Measurements from ENCODE around the gene MPDZ.

MPDZ gene

DNA sequence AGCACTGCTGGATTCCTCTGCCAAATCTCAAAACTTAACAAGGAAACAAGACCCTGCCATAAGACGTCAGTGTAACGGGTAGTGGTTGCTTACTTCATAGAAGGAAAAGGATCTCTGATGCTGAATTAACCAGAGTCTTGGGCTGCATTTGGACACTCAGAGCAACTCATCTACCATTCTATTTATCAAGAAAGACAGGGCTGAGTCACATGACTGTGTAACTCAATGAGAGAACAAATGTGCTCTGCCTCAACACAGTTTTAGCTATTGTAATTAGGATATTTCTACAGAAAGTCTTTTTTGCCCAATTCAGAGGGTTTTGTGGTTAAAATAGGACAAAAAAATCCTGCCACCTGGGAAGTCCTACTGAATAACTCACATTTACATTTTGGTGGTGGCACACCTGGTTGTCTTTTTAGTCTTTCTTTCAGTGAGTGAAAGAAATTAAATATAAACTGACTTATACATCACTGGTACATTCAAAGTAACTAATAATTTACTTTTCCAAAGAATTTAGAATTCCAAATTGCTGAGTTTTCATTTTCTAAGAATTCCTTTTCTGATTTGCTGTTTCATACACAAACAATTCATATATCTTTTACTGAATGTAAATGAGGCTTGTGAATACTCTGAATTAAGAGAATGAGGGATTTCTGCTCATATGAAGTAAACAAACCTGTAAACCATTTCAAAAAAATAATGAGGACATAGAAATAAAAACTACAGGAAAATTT is 104.4 kb downstream of the MPDZ start:
- DNase-seq = no peak

DNA sequence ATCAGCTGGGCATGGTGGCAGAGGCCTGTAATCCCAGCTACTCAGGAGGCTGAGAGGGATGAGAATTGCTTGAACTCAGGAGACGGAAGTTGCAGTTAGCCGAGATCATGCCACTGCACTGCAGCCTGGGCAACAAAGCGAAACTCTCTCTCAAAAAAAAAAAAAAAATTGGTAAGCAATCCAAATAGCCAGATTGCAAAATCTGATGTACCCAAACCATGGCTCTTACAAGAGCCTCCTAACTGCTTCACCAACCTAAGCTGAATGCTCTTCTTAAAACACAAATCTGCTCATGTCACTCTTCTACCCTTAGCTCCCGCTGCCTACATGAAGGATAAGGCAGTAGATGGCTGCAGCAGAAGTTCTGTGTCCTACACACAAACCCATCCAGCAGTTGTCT is 105.9 kb downstream of the MPDZ start:
- DNase-seq = no peak

DNA sequence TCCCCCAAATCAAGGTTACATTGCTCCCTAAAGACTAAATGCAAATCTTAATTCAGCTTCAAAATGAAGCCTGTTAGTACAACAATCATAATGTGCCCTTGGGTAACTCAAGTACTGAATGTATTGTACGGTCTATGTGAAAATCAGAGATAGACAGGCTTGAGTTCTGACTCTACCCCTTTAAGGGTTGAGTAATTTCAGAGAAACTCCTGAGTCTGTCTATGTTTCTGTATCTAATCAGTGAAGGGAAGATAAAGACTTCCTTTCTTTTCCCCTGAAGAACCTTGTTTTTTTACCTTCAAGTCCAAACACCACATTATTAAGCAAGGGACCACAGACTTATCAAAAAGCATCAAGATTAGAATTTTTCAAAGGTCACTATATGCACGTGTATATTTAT is 108.2 kb downstream of the MPDZ start:
- DNase-seq = no peak

DNA sequence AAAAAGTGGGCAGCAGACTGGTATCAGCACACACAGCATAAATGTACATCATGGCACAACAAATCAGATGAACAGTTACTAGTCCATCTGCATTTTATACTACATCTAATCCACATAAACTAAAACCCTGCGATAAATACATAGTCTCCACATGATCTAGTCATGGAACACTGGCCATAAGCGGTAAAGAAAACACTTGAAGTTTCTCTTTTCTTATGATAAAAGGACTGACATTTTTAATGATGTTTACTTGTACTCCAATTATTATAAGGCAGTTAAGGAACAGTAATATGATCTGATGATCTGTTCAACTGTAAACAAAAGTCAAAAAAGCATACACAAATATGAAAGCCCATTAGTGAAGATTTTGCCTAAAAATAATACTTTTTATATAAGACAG is 112.5 kb downstream of the MPDZ start:
- no peak for DNase-seq

DNA sequence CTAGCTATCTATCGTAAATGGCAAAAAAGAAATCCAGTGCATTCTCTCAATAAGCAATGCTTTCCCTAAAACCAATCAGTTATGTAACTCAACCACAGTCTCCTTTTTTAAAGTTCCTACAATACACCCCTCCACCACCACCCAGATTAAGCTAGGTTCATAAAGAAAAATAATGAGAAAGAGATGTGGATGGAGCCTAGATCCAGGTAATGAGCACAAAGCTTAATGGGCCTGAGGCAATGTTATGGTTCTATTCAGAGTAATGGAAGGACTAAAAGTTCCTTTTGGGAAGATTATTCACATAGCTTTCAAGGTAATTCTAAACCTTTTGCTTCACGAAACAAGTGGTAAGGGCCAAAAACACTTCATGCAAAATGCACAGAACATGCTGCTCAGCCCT is 113.5 kb downstream of the MPDZ start:
- no peak for DNase-seq

DNA sequence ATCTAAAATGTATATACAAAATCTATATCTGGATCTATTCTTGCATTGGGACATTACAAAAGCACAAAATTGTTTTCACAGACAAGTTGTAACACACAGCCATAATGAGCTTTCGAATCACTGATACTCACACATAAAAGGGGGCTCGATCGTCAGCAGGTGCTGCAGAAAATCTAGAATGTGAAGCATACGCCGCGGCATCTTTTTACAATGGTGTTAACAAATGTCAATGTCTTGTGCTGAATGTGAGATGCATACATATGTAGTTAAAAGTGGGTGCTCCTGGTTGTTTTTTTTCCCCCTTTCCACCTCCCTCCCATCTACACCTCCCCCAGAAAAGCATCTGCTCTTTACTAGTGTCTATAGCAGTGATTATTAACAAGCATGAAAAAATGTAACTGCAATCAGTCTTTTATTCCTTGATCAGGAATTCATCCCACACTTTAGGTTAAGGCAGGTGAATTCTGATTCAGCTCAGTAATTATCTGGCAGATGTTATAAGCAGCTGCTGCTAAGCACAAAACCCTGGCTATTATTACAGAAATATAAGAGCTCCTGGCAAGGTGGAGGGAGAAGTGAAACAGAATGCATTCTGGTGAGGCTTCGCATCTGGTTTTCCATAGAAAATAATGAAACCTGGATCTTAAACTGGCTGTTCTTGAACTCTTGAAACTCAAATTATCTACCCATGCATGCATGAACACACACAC is 114.1 kb downstream of the MPDZ start:
- no peak for DNase-seq

DNA sequence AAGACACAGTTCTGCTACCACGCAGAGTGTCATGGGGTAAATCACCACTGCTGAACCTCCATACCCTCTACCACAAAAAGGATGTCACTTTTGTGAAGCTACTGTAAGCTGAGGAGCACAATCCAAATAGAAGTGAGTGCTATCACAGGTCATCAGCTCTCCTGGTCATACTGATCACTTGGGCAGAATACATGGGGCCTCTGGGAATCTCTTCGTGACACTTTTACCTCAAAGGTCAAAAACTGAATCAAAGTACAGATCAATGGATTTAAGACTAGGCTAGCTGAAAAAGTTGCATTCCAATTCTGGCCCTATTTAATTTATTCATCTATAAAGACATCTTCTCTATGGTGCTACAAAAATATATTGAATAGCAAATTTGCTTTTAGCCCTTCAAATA is 115.5 kb downstream of the MPDZ start:
- DNase-seq = no peak

DNA sequence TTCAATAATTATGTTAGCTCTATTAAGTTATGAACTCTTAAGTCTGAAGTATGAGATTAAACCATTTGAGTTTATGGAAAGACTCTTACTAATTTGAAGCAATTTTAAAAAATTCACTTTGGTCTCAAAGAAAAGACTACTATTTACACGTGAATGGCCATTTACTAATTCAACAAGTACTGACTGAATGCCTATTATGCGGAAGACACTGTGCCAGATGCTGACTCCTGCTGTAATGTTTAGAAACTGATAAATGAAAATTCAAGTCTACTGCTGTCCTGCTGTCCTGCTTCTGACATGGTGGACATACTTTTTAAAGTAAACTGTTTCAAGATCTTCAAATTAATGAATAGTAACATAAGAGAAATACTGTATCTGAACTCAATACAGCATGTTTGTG is 116.2 kb downstream of the MPDZ start:
- DNase-seq = no peak

DNA sequence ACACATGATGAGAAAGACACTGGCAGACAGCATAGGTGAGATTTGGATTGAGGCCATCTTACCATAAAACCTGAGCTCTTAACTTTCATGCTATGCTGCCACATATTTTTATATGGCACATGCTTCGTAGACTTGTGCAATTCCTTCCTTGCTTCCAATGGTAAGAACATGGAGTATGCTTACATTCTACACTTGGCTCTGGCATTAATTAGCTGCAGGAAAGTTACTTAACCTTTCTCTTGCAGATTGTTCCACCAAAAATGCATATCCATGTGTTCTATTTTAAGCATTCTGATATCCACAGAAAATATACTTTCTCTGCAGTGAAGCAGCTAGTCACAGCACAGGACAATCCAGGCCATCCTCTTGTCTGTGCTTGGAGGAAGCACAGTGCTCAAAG is 119.4 kb downstream of the MPDZ start:
- DNase-seq = no peak

DNA sequence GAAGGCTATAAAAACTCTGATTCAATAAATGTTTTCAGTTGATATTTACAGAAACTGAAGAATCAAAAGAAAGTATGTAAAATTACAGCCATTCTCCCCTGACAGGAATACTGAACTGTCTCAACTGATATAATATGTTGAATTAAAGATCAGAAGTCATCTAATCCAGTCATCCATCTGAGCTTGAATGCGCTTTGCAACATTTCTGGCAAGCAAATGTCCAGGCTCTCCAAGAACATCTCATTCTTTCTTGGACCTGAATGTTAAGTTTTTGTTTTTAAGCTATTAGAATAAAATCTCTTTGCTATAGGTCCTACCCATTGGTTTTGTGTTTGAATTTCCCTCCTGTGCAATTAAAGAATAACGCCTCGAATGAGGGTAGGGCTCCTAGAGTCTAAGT is 120.5 kb downstream of the MPDZ start:
- DNase-seq = no peak

DNA sequence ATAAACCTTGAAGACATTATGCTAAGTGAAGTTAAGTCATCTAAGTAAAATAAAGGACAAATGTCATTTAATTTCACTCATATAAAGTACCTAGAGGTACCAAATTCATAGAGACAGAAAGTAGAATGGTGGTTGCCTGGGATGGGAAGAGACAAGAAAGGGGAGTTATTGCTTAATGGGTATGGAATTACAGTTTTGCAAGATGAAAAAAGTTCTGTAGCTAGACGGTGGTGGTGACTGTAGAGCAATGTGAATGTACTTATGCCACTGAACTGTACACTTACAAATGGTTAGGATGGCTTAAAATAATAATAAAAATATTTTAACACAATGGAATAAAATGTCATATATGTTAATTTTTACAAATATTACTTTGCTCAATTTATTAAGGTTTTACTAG is 128.0 kb downstream of the MPDZ start:
- DNase-seq = no peak

DNA sequence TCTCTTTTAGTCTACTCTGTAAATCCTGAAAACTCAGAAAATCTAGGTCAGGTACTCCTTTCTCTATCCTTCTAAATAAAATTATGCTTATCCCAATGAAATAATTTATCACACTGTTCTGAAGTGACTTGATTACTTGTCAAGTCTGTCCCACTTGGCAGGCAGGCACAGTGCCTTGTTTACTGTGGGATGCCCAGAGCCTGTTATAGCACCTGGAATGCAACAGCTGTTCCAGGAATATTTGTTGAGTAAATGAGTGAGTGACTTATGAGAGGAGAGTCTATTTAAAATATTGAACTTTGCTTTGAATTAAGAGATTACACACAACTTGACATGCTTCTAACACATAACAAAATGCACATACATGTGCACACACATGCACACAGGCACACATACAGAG is 130.0 kb downstream of the MPDZ start:
- no peak for DNase-seq

DNA sequence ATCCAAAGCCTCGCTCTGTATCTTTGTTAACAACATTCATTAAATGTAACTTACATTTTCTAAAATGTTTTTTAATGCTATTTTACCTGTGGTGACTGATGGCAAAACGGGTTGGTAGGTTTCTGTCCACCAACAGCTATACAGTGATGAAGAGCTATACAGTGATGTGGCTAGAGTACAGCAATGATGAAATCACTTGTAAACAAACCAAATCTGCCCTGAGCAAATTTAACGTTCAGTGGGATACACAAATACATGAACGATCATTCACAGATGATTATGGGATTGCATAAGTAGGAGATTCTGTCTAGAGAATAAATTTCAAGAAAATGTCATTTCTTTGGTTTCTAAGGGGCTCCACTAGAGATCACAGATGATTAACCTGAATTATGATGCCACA is 132.7 kb downstream of the MPDZ start:
- DNase-seq = no peak

DNA sequence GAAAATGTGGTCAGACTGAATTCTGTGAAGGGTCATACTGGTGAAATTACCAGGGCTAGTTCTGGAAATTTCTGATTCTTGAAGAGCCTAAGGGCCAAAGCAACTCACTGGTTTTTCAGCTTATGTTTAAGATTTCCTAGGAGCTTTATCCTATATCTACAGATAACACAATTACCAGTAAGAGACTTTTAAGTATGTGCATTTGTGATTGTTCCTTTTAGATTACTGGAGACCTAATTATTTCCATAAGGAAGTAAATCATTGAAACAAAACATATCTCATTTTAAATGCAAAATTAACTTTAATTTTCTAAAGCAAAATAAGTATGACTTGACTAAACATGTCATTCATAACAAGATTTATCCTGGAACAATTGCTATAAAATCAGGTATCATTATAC is 134.2 kb downstream of the MPDZ start:
- no peak for DNase-seq

DNA sequence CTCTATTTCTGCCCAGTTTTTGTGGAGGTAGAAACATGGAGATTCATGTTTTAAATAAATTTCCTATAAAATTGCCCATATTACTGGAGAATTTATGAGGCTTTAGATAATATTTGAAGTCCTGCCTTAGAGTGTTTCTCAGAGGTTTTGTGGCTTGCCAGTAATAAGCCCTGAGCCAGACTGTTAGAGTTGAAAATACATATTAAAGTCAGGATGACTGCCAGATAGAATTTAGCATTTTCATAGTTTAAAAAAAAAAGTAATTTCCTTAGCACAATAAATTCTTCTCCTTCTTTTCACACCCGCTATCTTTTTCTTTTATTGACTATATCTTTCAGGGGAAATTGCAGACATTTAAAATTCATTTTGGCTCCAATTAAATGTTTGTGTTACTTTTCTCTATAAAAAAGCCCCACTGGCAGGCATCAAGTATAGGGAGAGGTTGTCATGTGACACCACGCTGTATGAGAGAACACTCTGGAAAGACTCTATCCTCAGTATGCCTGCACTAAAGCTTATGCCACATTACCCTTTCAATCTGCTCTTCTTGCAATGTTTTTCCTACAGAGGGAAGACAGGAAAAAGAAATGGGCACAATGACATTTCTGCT is 135.2 kb downstream of the MPDZ start:
- DNase-seq = no peak

DNA sequence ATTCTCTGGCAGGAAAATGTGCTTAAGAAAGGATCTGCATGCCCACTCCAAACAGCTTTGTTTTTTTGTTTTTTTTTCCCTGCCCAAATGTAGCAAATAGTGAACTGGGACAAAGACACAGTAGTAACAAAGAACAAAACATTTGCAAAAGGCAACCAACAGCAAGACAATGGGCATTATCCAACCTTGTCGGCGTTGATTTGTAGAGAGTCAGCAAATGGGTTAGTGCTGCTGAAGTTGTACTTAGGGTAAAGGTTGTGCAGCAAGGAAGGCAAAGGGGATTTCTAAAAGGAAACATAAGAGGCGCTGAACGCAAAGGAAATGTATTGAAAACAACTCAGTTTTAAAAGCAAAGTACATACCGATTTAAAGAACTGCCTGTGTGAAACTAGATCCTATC is 136.2 kb downstream of the MPDZ start:
- DNase-seq = no peak

DNA sequence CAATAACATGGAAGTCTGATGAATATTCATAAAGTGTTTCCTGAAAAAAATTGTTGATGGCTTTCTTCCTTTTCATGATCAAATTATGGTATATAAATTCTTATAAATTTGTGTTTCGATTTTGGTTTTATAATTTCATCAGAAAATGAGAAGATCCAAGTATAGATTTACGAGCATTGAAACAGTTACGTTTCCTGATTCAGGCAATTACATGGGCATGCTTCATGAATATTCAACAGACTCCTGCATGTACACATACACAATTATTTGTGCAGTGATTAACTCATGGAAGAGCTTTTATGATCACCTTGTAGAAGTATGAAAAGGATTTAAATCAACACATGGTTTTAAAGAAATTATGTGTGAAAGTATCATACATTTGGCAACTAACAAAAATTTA is 136.7 kb downstream of the MPDZ start:
- DNase-seq = no peak

DNA sequence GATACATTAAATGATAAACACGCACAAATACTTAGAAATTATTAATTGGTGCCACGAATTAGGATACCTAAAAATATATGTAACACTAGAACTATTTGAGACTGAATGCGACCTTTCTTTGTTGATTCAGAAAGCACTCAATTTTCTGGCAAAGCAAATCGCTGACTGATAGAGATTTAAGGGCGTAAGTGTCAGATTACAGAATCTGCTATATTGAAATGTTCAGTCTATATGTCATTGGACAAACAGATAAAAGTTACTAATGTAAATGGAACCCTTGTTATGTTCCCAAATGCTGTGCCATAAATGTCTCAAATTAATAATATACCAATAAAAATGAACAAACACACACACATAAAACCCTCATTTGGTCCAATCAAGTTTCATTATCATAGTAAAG is 137.9 kb downstream of the MPDZ start:
- DNase-seq = no peak

DNA sequence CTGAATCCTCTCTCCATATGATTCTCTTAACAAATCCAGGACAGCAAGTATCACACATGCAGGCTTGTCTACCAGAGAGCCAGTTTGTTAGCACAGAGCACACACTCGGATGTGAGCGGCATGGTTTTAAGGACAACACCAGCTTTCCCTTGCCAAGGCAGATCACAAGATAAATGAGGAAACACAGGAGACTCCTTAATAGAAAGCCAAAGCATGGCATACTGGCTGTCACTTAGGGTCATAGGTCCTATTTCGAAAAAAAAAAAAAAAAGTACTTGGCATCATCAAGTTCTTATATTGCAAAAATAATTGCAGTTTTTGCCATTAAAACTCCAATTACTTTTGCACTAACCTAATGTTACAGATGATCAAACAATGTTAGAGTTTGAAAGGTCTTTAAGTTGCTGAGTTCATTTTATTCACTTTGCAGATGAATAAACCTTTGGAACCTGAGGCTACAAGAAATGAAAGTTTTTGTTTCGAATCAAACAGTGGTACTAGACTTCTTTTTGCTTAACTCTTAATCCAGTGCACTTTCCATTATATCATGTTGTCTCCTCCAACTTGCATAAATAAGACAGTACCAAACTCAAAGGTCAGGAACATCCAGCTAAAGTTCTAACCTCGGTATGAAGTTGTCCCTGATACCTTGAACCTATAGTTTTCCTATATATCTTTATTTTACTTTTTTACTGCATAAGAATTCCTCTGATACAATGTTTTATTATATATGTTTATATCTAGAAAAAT is 138.5 kb downstream of the MPDZ start:
- DNase-seq = no peak

DNA sequence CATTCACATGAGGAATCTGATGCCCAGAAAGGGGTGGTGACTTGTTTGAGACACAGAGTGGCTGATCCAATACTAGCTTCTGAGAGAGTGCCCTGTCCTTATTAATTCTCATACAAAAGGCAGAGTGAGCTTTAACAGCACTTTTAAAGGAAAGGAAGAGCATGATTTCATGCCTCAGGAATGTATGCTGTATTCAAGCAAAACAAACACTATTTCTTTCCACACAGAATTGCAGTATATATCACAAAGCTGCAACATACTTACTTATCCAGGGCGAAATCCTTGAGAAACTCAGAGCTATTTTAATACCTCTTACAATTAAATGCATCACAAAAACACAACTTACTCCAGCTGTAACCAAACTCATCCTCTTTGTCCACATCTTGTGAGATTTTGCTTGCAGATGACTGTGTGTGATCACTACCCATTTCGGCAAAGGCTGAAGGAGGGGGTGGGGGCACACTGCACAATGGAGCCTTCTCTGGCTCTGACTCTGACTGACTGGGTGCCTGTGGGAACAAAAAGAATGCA is 139.8 kb downstream of the MPDZ start:
- DNase-seq = no peak

DNA sequence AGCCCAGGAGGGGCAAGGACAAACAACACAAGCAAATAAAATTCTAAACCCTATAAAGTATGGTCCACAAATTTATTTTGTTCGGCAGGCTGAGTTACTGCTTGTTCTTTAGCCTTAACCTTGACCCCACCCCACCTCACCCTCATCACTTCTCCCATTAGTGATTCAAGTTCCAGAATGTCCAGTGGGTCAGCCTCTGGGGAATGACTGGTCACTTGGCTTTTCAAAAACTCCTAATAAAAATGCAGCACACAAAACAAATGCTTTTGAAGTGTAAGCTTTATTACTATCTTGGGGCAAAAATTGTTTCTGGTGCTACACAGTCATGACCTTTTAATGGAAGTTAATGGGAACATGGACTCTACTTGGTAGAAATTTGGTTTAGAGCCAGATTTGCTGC is 142.1 kb downstream of the MPDZ start:
- DNase-seq = no peak

DNA sequence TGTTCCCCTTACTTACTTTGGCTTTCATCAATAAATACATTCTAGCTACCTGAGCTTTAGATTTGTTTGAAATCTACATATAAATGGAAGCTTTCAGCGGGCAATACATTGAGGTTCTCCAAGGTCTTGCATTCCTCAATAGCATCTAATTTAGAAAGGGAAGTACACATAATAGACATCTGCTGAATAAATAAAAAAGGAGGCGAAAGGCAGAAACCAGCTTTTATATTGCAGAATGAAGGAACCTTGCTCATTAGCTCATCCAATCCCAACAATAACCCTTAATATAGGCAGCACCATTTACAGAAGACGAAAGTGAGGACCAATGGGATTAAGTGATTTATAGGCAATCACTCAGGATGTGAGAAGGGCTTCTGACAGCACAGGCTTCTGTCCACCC is 147.5 kb downstream of the MPDZ start:
- DNase-seq = no peak

DNA sequence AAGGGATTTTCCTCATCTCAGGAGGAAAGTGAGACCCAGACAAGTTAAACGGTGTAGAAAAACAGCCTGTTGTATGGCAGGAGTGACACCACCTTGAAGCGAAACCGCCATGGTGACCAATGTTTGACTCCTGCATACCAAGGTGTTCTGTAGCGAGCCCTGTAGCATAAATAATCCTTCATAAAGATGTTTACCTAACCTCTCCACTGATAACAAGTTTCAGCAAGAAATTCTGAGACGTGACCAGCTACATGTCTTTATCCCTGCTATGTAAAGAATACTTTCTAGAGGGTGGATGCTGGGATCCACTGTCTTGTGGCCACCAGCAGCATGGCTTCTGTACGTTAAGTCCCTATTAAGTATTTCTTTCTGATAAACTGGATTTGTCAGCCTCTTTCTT is 148.1 kb downstream of the MPDZ start:
- no peak for DNase-seq

Data from GOT3 (cell line).